ENCODE data around the gene RBMS1. TPM values are rescaled to one million over a fixed set of nuclear protein-coding genes. Genes with fewer than 3 reads are reported as not detected.

The RBMS1 gene
- total and polyA plus RNA-seq, 12 donors, result 22.6 to 77.7 (median 59.0) TPM

DNA sequence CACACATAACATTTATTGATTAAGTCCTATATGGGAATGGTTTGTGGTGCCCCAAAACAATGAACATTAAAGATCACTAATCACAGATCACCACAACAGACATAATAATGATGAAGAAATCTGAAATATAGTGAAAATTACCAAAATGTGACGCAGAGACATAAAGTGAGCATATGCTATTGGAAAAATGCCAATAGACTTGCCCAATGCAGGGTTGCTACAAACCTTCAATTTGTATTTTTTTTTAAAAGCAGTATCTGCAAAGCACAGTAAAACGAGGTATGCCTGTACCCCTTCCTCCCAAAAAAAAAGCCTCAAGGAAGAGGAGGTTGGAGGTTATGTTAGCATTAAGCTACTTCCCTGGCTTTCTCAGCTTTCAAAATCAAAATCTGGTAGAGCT is 131.1 kb downstream of the RBMS1 start:
- H3K36me3 ChIP-seq, result peaks cover 0 to 49% (median 0%) of the 10 kb centered on the region in 9 donors
- H3K9me3 ChIP-seq, result no peaks in the 10 kb centered on the region
- H3K4me1 ChIP-seq, result peaks cover 4 to 94% (median 77%) of the 10 kb centered on the region in 9 donors
- H3K4me3 ChIP-seq, result no peak overlapping the region
- 82 to 89% methylated on average over 2 of the region's 2 CpGs for WGBS, 2 donors
- H3K27ac ChIP-seq, result peak overlapping the region in 1 of 10 donors; percentile 88
- ATAC-seq, result no peak
- H3K27me3 ChIP-seq, result no peaks in the 10 kb centered on the region
- TF ChIP-seq, protein P1, sequence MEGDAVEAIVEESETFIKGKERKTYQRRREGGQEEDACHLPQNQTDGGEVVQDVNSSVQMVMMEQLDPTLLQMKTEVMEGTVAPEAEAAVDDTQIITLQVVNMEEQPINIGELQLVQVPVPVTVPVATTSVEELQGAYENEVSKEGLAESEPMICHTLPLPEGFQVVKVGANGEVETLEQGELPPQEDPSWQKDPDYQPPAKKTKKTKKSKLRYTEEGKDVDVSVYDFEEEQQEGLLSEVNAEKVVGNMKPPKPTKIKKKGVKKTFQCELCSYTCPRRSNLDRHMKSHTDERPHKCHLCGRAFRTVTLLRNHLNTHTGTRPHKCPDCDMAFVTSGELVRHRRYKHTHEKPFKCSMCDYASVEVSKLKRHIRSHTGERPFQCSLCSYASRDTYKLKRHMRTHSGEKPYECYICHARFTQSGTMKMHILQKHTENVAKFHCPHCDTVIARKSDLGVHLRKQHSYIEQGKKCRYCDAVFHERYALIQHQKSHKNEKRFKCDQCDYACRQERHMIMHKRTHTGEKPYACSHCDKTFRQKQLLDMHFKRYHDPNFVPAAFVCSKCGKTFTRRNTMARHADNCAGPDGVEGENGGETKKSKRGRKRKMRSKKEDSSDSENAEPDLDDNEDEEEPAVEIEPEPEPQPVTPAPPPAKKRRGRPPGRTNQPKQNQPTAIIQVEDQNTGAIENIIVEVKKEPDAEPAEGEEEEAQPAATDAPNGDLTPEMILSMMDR (IDR thresholded peaks at IDR 0.05), result no peak
- intact Hi-C loops (cut with DNase I), result no loop called here
- DNase-seq, result no peak

DNA sequence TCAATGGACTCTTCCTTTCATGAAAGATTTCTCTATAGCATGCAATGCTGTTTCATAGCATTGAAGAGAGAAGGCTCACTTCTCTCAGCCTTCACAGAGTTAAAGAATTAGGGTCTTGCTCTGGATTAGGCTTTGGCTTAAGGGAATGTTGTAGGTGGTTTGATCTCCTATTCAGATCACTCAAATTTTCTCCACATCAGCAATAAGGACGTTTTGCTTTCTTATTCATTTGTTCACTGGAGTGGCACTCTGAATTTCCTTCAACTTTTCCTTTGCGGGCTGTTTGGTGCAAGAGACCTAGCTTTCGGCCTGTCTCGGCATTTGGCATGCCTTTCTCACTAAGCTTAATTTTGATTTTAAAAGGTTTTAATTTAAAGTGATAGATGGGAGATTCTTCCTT is 131.6 kb downstream of the RBMS1 start:
- H3K27me3 ChIP-seq, result no peaks in the 10 kb centered on the region
- ATAC-seq (no peak), DNase-seq (no peak)
- peak overlapping the region in 1 of 10 donors; percentile 7 for H3K27ac ChIP-seq
- peaks cover 4 to 94% (median 72%) of the 10 kb centered on the region in 9 donors for H3K4me1 ChIP-seq
- WGBS, 2 donors, result 71 to 78% methylated on average over 4 of the region's 4 CpGs
- intact Hi-C loops (cut with DNase I), result no loop called here
- H3K36me3 ChIP-seq, result peaks cover 0 to 48% (median 0%) of the 10 kb centered on the region in 9 donors
- TF ChIP-seq, protein P1 (IDR thresholded peaks at IDR 0.05), result no peak
- H3K4me3 ChIP-seq, result no peak overlapping the region
- H3K9me3 ChIP-seq, result no peaks in the 10 kb centered on the region

DNA sequence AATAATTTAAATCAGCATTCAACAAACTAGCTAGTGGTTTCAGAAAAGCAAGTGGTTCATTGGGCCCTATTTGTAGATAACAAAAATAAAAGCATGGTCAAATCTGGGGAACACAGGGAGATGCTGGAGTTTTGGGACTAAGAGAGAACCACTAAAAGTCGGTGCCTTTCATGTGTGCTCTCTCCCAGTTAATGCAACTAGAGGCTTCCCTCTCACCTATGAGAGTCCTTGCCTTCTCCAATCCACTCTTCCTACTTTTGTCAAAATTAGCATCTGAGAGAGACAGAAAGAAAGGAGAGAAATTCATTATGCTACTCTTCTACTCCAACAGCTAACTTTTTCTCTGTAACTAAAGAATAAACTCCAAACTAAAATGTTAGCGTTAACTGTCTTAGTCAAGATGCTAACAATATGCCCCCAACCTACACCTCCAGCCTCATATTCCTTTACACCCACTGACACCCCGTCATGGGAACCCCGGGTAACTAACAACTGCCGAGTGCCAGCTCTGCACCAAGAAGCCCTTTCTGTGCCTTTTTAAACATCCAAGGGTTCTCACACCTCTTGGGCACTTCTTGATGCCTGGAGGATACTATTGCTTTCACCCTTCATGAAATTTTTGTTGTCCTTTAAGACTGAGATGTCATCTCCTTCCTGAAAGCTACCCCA is 133.4 kb downstream of the RBMS1 start:
- intact Hi-C loops (cut with DNase I), result no loop called here

DNA sequence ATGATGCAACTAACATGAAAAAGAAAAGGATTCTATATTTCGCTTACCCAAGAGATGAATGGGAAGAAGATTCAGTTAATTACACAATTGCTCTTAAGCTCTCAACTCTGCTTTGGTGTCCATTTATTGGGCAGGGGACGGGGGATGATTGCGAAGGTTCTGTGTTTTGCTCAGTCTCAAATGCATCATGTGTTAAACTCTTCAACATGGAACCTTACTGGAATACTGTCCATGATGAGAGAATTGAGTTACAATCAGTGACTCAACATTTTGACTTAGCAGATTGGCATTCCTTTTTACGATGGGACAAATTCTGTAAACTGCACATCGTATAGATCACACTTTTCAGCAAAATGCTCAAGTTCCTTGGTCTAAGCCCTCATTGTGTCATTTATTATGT is 135.6 kb downstream of the RBMS1 start:
- ATAC-seq (no peak), DNase-seq (no peak)
- 87 to 89% methylated on average over 5 of the region's 5 CpGs for WGBS, 2 donors
- Histone ChIP-seq H3K36me3 (peaks cover 0 to 19% (median 0%) of the 10 kb centered on the region in 9 donors), H3K27ac (no peak overlapping the region), H3K4me1 (peaks cover 0 to 88% (median 62%) of the 10 kb centered on the region in 9 donors), H3K27me3 (no peaks in the 10 kb centered on the region), H3K4me3 (no peak overlapping the region), H3K9me3 (no peaks in the 10 kb centered on the region)
- TF ChIP-seq, protein P1 (IDR thresholded peaks at IDR 0.05), result no peak
- intact Hi-C loops (cut with DNase I), result loop anchor here in 1 of 10 donors (10.0 kb wide), 1 partner anchor 47 kb away; no protein-coding TSS in a partner anchor

More for the DNA sequence above, 133.4 kb downstream of the RBMS1 start:
- Histone ChIP-seq H3K36me3 (peaks cover 0 to 30% (median 0%) of the 10 kb centered on the region in 9 donors), H3K27ac (no peak overlapping the region), H3K27me3 (no peaks in the 10 kb centered on the region), H3K9me3 (no peaks in the 10 kb centered on the region), H3K4me3 (no peak overlapping the region), H3K4me1 (peaks cover 0 to 93% (median 62%) of the 10 kb centered on the region in 9 donors)
- WGBS, 2 donors, result 85 to 88% methylated on average over 5 of the region's 5 CpGs
- TF ChIP-seq, protein P1 (IDR thresholded peaks at IDR 0.05), result no peak
- ATAC-seq (no peak), DNase-seq (no peak)
